ENCODE data around the gene ANO2. TPM values are rescaled to one million over a fixed set of nuclear protein-coding genes. Genes with fewer than 3 reads are reported as not detected.

Gene ANO2
- total RNA-seq, 1 donor from 2014 or later: 1.9 TPM

DNA sequence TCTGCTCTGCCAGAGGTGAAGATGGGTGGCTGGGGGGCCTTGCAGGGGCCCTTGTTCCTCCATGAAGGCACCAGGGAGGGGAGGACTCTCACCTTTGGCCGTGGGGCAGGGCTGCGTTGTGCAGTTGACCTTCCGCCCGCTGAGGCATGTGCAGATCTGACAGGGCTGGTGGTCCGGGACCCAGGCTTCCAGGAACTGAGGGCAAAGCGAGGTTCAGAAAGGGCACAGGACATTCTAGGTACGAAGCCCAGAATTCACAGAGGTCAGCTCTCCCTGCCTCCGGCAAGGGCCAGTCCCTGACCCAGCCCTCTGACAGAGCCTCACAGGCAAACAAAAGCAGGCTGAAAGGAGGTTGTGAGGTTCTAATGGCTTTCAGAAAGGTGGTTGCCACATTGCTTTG lies 40.4 kb upstream of the ANO2 start:
- H3K27me3 Mint-ChIP-seq (ENCODE audit: low read depth): no peaks in the 10 kb centered on the region
- DNase-seq (ENCODE audit: low read depth, low spot score): no peak
- H3K36me3 Mint-ChIP-seq (ENCODE audit: low read depth): no peaks in the 10 kb centered on the region
- no peak overlapping the region for H3K4me3 Mint-ChIP-seq
- TF ChIP-seq CTCF (conservative IDR thresholded peaks at IDR 0.05): no peak
- H3K4me1 Mint-ChIP-seq: peaks cover 11% of the 10 kb centered on the region
- H3K27ac Mint-ChIP-seq (ENCODE audit: unreplicated experiment): no peak overlapping the region
- no peaks in the 10 kb centered on the region for H3K9me3 Mint-ChIP-seq

DNA sequence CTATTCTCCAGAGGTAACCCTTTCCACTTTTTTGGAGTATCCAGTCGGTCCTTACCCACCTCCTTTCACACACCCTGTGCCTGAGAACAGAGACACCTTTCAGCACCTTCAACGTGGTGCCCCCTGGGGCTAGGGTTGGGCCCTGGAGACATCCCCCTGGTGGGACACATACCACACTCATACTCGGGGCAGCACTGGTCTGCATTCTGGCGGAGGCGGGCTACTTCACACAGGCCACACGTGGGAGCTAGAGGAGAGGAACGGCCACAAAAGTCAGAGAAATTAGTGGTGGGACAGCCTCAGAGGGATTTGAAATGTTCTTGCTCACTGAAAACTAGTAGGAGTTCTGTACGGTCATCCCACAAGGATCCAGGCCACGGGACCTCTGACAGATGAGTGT lies 39.8 kb upstream of the ANO2 start:
- no peaks in the 10 kb centered on the region for H3K27me3 Mint-ChIP-seq (ENCODE audit: low read depth)
- H3K36me3 Mint-ChIP-seq (ENCODE audit: low read depth): no peaks in the 10 kb centered on the region
- no peak for DNase-seq (ENCODE audit: low read depth, low spot score)
- H3K9me3 Mint-ChIP-seq: no peaks in the 10 kb centered on the region
- TF ChIP-seq CTCF (conservative IDR thresholded peaks at IDR 0.05): no peak
- H3K27ac Mint-ChIP-seq (ENCODE audit: unreplicated experiment): no peak overlapping the region
- H3K4me1 Mint-ChIP-seq: peaks cover 11% of the 10 kb centered on the region
- H3K4me3 Mint-ChIP-seq: no peak overlapping the region

DNA sequence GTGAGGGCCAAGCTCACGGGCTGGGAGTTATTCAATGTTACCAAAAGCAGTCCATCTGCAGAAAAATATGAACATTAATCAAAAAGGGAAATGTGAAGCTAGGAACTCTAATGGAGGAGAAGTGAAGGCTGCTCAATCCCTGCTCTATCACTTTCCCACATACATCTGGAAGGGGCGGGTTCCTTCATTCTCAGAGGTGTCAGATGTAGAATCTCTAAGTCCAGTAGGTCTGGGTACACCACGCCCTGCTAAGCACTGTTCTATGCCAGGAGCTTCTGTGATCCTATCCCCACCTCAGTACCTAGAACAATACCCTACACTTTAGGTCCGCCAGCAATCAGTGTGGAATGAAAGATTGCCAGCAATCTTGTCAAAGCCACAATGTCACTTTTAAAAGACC lies 37.0 kb upstream of the ANO2 start:
- Mint-ChIP-seq H3K9me3 (no peaks in the 10 kb centered on the region), H3K27ac (ENCODE audit: unreplicated experiment) (no peak overlapping the region), H3K4me3 (no peak overlapping the region), H3K27me3 (ENCODE audit: low read depth) (no peaks in the 10 kb centered on the region), H3K36me3 (ENCODE audit: low read depth) (no peaks in the 10 kb centered on the region), H3K4me1 (peaks cover 7% of the 10 kb centered on the region)
- no peak for DNase-seq (ENCODE audit: low read depth, low spot score)
- no peak for TF ChIP-seq CTCF (conservative IDR thresholded peaks at IDR 0.05)

GRCh38 chr12:5977556-5977955 lies 32.5 kb upstream of the ANO2 start:
- no peak overlapping the region for H3K27ac Mint-ChIP-seq (ENCODE audit: unreplicated experiment)
- H3K4me3 Mint-ChIP-seq: no peak overlapping the region
- DNase-seq (ENCODE audit: low read depth, low spot score): no peak
- H3K9me3 Mint-ChIP-seq: no peaks in the 10 kb centered on the region
- no peaks in the 10 kb centered on the region for H3K27me3 Mint-ChIP-seq (ENCODE audit: low read depth)
- H3K36me3 Mint-ChIP-seq (ENCODE audit: low read depth): no peaks in the 10 kb centered on the region
- no peaks in the 10 kb centered on the region for H3K4me1 Mint-ChIP-seq
- no peak for TF ChIP-seq CTCF (conservative IDR thresholded peaks at IDR 0.05)

DNA sequence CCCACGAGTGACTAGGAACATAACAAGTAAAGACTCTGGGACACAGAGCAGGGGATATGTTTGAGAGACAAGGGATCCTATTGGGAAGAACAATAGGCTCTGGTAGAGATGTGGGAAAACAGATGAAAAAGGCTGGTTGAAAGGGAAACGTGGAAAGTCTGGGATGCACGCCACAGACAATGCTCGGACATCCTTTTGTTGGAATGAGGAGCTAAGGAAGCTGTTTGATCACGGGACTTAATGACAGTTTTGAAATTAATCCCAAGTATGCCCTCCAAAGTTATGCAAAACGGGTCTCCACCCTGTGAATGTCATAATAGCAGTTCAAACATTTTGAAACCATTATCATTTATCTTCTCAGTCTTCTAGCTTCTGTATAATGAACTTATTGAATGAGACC lies 31.7 kb upstream of the ANO2 start:
- Mint-ChIP-seq H3K4me3 (no peak overlapping the region), H3K27me3 (ENCODE audit: low read depth) (no peaks in the 10 kb centered on the region), H3K27ac (ENCODE audit: unreplicated experiment) (no peak overlapping the region), H3K4me1 (no peaks in the 10 kb centered on the region), H3K9me3 (no peaks in the 10 kb centered on the region), H3K36me3 (ENCODE audit: low read depth) (no peaks in the 10 kb centered on the region)
- no peak for TF ChIP-seq CTCF (conservative IDR thresholded peaks at IDR 0.05)
- DNase-seq (ENCODE audit: low read depth, low spot score): no peak

DNA sequence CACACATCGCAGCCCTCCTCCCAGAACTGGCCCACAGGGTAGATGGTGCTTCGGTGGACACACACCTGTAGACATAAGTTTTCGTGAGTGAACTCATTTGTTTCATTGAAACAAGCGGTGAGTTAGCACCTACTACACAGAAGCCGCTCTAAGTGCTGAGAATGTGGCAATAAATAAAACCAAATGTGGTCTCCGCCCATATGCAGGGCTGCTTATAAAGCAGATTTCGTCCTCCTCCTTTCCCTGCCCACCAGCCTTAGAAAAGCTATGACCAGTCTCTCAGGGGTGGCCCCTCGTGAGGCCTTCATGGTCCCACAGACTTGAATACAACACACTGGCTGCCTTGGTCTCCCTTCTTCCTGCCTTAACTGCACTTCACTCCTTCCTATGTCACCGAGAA lies 31.1 kb upstream of the ANO2 start:
- H3K27ac Mint-ChIP-seq (ENCODE audit: unreplicated experiment): peak overlapping the region; percentile 79
- H3K36me3 Mint-ChIP-seq (ENCODE audit: low read depth): no peaks in the 10 kb centered on the region
- TF ChIP-seq CTCF (conservative IDR thresholded peaks at IDR 0.05): no peak
- no peaks in the 10 kb centered on the region for H3K27me3 Mint-ChIP-seq (ENCODE audit: low read depth)
- DNase-seq (ENCODE audit: low read depth, low spot score): no peak
- no peaks in the 10 kb centered on the region for H3K9me3 Mint-ChIP-seq
- no peak overlapping the region for H3K4me3 Mint-ChIP-seq
- H3K4me1 Mint-ChIP-seq: no peaks in the 10 kb centered on the region

Measured in neural crest cell (in vitro differentiated cells).